ENCODE data around the gene GEMIN4.
"Not testable (repeated sequence)": the region's sequence is repeated elsewhere in the genome, so short reads cannot be mapped to it uniquely, and the experiment has no call there.

The GEMIN4 gene

GRCh38 chr17:760371-760770, 8.3 kb upstream of the GEMIN4 start:
- no peaks in the 10 kb centered on the region for H4K20me1 ChIP-seq (ENCODE audit: insufficient read depth, low read length)
- no peaks in the 10 kb centered on the region for H3K9me3 ChIP-seq (ENCODE audit: insufficient read depth, low read length, severe bottlenecking)
- no peak overlapping the region for H2AFZ ChIP-seq (ENCODE audit: low read depth, low read length)
- no peaks in the 10 kb centered on the region for H3K4me1 ChIP-seq (ENCODE audit: insufficient read depth, low read length)
- TF ChIP-seq EZH2 (IDR thresholded peaks at IDR 0.05; ENCODE audit: borderline replicate concordance, low read depth, low read length, severe bottlenecking), result no peak
- TF ChIP-seq CTCF (IDR thresholded peaks at IDR 0.05; ENCODE audit: borderline replicate concordance, extremely low read depth, low read length, poor library complexity, severe bottlenecking), result no peak
- H3K27ac ChIP-seq (ENCODE audit: low read length), result no peak overlapping the region
- ATAC-seq (ENCODE audit: insufficient read depth, low read depth) (no peak), DNase-seq (no peak)
- no peak overlapping the region for H3K4me3 ChIP-seq (ENCODE audit: low read depth in 1 of 2, low read length in 2 of 2)
- no peak overlapping the region for H3K4me2 ChIP-seq (ENCODE audit: insufficient read depth, low read length)
- no peaks in the 10 kb centered on the region for H3K79me2 ChIP-seq (ENCODE audit: insufficient read depth, low read length)
- no peaks in the 10 kb centered on the region for H3K27me3 ChIP-seq (ENCODE audit: insufficient read depth, low read length, poor library complexity)
- H3K36me3 ChIP-seq (ENCODE audit: insufficient read depth, low read length), result peaks cover 74% of the 10 kb centered on the region
- H3K9ac ChIP-seq (ENCODE audit: low read depth, low read length), result no peak overlapping the region

DNA sequence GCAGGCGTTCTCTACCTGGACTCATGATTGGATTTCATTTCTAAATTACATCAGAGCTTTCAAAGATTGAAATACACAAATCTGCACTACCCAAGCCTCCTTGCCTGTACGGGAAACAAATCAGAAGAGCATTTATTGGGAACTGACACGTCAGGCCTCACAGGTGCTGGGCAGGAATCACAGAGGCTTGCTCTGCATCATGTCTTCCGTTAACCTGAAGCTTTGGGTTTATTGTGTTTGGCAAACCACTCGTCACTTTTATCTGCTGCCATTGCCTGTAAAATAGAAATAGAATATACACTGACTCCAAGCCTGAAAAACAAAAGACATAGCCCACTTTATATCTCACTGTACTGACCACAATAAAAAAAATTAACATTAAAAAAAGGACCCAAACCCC, 7.9 kb upstream of the GEMIN4 start:
- H3K27ac ChIP-seq (ENCODE audit: low read length), result no peak overlapping the region
- H4K20me1 ChIP-seq (ENCODE audit: insufficient read depth, low read length), result no peaks in the 10 kb centered on the region
- no peaks in the 10 kb centered on the region for H3K9me3 ChIP-seq (ENCODE audit: insufficient read depth, low read length, severe bottlenecking)
- H2AFZ ChIP-seq (ENCODE audit: low read depth, low read length), result no peak overlapping the region
- no peaks in the 10 kb centered on the region for H3K27me3 ChIP-seq (ENCODE audit: insufficient read depth, low read length, poor library complexity)
- H3K4me2 ChIP-seq (ENCODE audit: insufficient read depth, low read length), result no peak overlapping the region
- ATAC-seq (ENCODE audit: insufficient read depth, low read depth) (no peak), DNase-seq (no peak)
- H3K79me2 ChIP-seq (ENCODE audit: insufficient read depth, low read length), result no peaks in the 10 kb centered on the region
- H3K4me3 ChIP-seq (ENCODE audit: low read depth in 1 of 2, low read length in 2 of 2), result no peak overlapping the region
- H3K36me3 ChIP-seq (ENCODE audit: insufficient read depth, low read length), result peaks cover 70% of the 10 kb centered on the region
- TF ChIP-seq CTCF (IDR thresholded peaks at IDR 0.05; ENCODE audit: borderline replicate concordance, extremely low read depth, low read length, poor library complexity, severe bottlenecking) (no peak), EZH2 (IDR thresholded peaks at IDR 0.05; ENCODE audit: borderline replicate concordance, low read depth, low read length, severe bottlenecking) (no peak)
- H3K4me1 ChIP-seq (ENCODE audit: insufficient read depth, low read length), result no peaks in the 10 kb centered on the region
- H3K9ac ChIP-seq (ENCODE audit: low read depth, low read length), result no peak overlapping the region

DNA sequence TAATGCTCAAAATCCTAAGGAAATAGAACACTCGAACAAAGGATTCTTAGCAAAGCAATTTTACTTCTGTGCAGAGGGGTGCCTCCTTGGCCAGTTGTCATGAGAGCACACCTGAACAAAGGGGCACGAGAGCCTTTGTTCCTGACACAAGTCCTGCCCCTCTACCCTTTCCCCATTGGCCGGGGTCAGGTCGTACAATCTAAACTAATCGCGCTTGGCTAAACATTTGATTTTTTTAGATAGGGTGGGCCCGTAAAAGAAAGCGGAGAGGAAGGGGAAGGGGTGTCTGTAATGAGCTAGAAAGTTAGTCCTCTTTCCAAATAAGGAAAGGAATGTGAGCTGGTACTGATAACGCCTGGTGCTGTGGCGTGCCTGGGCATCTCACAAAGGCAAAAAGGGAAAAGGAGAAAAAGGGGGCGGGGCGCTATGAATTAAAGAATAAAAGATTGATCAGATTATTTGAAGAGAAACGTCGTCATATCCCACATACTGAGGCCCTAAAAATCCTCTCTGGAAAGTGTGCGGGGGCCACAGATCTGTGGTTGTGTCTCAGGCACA, 4.0 kb upstream of the GEMIN4 start:
- not testable (repeated sequence) for H3K27ac ChIP-seq (ENCODE audit: low read length); H3K4me1 ChIP-seq (ENCODE audit: insufficient read depth, low read length); H3K4me3 ChIP-seq (ENCODE audit: low read depth in 1 of 2, low read length in 2 of 2); H3K27me3 ChIP-seq (ENCODE audit: insufficient read depth, low read length, poor library complexity); H3K9me3 ChIP-seq (ENCODE audit: insufficient read depth, low read length, severe bottlenecking); H4K20me1 ChIP-seq (ENCODE audit: insufficient read depth, low read length); ATAC-seq (ENCODE audit: insufficient read depth, low read depth); H3K9ac ChIP-seq (ENCODE audit: low read depth, low read length); H3K4me2 ChIP-seq (ENCODE audit: insufficient read depth, low read length); H2AFZ ChIP-seq (ENCODE audit: low read depth, low read length); H3K79me2 ChIP-seq (ENCODE audit: insufficient read depth, low read length); DNase-seq
- H3K36me3 ChIP-seq (ENCODE audit: insufficient read depth, low read length), result peaks cover 41% of the 10 kb centered on the region

- H3K27me3 ChIP-seq (ENCODE audit: insufficient read depth, low read length, poor library complexity); H3K9ac ChIP-seq (ENCODE audit: low read depth, low read length); H3K4me2 ChIP-seq (ENCODE audit: insufficient read depth, low read length); DNase-seq; H3K9me3 ChIP-seq (ENCODE audit: insufficient read depth, low read length, severe bottlenecking); H2AFZ ChIP-seq (ENCODE audit: low read depth, low read length); ATAC-seq (ENCODE audit: insufficient read depth, low read depth); H3K27ac ChIP-seq (ENCODE audit: low read length); H3K4me3 ChIP-seq (ENCODE audit: low read depth in 1 of 2, low read length in 2 of 2); H4K20me1 ChIP-seq (ENCODE audit: insufficient read depth, low read length): not testable (repeated sequence)
- peaks cover 16% of the 10 kb centered on the region for H3K79me2 ChIP-seq (ENCODE audit: insufficient read depth, low read length)
- H3K4me1 ChIP-seq (ENCODE audit: insufficient read depth, low read length), result peaks cover 16% of the 10 kb centered on the region
- H3K36me3 ChIP-seq (ENCODE audit: insufficient read depth, low read length), result peaks cover 34% of the 10 kb centered on the region
Measured at GRCh38 chr17:755319-755961, 3.4 kb upstream of the GEMIN4 start.
